Naive thymus-derived CD4-positive, alpha-beta T cell (primary cell): ENCODE measurements around the gene NLRP8. TPM values are rescaled to one million over a fixed set of nuclear protein-coding genes. Genes with fewer than 3 reads are reported as not detected.

Experiments
- polyA plus RNA-seq, 2 donors: library from polyadenylated mRNA; unstranded; fragments of 300-500 nt; fragmentation: Illumina TruSeq; gene quantifications; one replicate each; pipeline ENCODE4 v1.2.3, GENCODE V29; 2021
- total RNA-seq, 6 experiments: library from RNA in 5 of 6; stranded (reverse) in 5 of 6; gene quantifications; 1 replicate in 5 of 6; 2 replicates in 1 of 6; pipeline ENCODE4 v1.2.3 and lab custom pipeline; 2021 to 2026

NLRP8 gene
- total and polyA plus RNA-seq, 7 experiments from 2014 or later: not detected

Other genes starting within 250 kb of the NLRP8 start
- gene NLRP9, start 209.4 kb upstream of the NLRP8 start, total RNA-seq: not detected
- not detected for gene NLRP9, start 209.4 kb upstream of the NLRP8 start, polyA plus RNA-seq
- gene RFPL4A, start 188.7 kb upstream of the NLRP8 start, total RNA-seq: not detected
- not detected for gene RFPL4A, start 188.7 kb upstream of the NLRP8 start, polyA plus RNA-seq
- not detected for gene RFPL4AL1, start 178.7 kb upstream of the NLRP8 start, total RNA-seq
- not detected for gene RFPL4AL1, start 178.7 kb upstream of the NLRP8 start, polyA plus RNA-seq
- not detected for gene NLRP11, start 115.8 kb upstream of the NLRP8 start, total RNA-seq
- not detected for gene NLRP11, start 115.8 kb upstream of the NLRP8 start, polyA plus RNA-seq
- gene NLRP4, start 111.3 kb upstream of the NLRP8 start, total RNA-seq: not detected
- gene NLRP4, start 111.3 kb upstream of the NLRP8 start, polyA plus RNA-seq: not detected
- not detected for gene NLRP13, start 15.5 kb upstream of the NLRP8 start, total RNA-seq
- gene NLRP13, start 15.5 kb upstream of the NLRP8 start, polyA plus RNA-seq: not detected
- gene NLRP5, start 38.9 kb downstream of the NLRP8 start, total RNA-seq: not detected
- not detected for gene NLRP5, start 38.9 kb downstream of the NLRP8 start, polyA plus RNA-seq
- gene ZNF787, start 173.5 kb downstream of the NLRP8 start, total RNA-seq: 10 to 100 TPM; 19.7 to 41.2 (median 33.0) TPM
- gene ZNF787, start 173.5 kb downstream of the NLRP8 start, polyA plus RNA-seq: 1 to 10 TPM; 1.5 to 2.4 TPM
- 10 to 100 TPM; 22.2 to 49.6 (median 35.7) TPM for gene ZNF444, start 193.5 kb downstream of the NLRP8 start, total RNA-seq
- 10 to 100 TPM; 15.9 to 35.3 TPM for gene ZNF444, start 193.5 kb downstream of the NLRP8 start, polyA plus RNA-seq
- gene GALP, start 228.2 kb downstream of the NLRP8 start, total RNA-seq: not detected
- gene GALP, start 228.2 kb downstream of the NLRP8 start, polyA plus RNA-seq: not detected
- not detected for gene ZSCAN5B, start 250.0 kb downstream of the NLRP8 start, total RNA-seq
- gene ZSCAN5B, start 250.0 kb downstream of the NLRP8 start, polyA plus RNA-seq: not detected